Astrocyte of the spinal cord (primary cell): Measurements from ENCODE around the gene PTPRC.

Experiments used
- DNase-seq: peaks from one replicate; pipeline ENCODE4 v3.0.0; 2011; ENCODE audit warnings: low read depth, low spot score
- H3K4me3 ChIP-seq: 2 replicates; pipeline ENCODE4 v1.5.1; 2011; ENCODE audit warnings: low read depth, mild to moderate bottlenecking, low read length, moderate library complexity
- CTCF ChIP-seq: IDR thresholded peaks from 2 replicates; pipeline ENCODE4 v1.5.1; 2012; ENCODE audit warnings: low read depth, mild to moderate bottlenecking, low read length, inconsistent platforms
- in situ Hi-C: cut with HindIII; loops from 2 replicates; pipeline ENCODE4 v1.10.0; 2017; ENCODE audit warnings: low sequenced_read_pairs

The PTPRC gene

DNA sequence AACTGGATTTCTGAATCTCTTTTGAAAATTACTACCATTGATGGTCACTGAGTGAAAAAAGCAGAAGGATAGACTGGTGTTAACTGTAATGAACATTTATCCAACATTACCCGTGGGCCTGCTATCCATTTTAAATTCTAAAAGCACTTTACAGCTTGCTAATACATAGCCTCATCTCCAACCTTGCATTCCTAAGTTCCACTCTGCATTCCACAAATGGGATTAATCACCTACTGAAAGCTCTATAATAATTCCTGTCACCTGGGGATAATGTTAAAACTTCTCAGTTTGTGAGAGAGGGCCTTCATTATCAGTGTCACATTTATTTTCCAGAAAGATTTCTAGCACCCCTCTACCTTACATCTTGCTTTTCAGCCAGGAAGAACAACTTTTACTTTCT is 38.2 kb downstream of the PTPRC start:
- no peak overlapping the region for H3K4me3 ChIP-seq
- DNase-seq: no peak
- no peak for TF ChIP-seq CTCF
- in situ Hi-C loops: no loop called here

DNA sequence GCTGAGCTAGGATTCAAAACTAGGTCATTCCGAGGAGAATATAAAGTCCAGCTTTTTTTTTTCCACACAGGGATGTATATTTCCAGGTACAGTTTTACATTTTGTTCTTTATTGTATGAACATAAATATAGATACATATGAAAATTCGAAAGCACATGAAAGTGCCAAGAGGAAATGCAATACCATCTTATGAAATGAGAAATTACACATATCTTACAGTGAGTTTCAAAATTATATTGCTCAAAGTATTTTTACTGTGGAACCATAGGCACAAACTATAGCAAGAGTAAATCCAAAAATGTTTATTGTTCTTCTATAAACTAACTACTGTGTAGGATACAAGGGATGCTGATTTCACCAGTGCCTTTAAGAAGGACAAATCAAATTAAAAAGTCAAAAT is 39.0 kb downstream of the PTPRC start:
- no peak overlapping the region for H3K4me3 ChIP-seq
- DNase-seq: no peak
- in situ Hi-C loops: no loop called here
- no peak for TF ChIP-seq CTCF

GRCh38 chr1:198678301-198678836 is 39.5 kb downstream of the PTPRC start:
- DNase-seq: no peak
- H3K4me3 ChIP-seq: no peak overlapping the region
- TF ChIP-seq CTCF: no peak
- in situ Hi-C loops: no loop called here

DNA sequence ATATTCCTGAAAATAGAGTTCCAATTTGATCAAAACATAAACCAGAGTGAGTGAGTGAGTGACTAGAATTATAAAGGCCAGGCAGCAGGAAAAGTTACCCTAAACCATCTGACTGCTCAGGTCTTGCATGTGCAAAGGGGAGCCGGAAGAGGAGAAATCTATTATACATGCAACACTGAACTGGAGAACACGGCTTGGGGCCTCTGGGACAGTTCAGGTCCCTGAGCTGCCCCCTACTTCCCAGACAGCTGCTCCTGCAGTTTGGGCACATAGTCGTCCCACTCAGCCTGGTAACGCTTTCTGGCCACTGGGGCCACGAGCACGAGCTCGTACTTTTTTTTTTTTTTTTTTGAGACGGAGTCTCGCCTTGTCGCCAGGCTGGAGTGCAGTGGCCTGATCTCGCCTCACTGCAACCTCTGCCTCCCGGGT is 40.1 kb downstream of the PTPRC start:
- no peak for TF ChIP-seq CTCF
- in situ Hi-C loops: no loop called here
- no peak for DNase-seq
- no peak overlapping the region for H3K4me3 ChIP-seq

DNA sequence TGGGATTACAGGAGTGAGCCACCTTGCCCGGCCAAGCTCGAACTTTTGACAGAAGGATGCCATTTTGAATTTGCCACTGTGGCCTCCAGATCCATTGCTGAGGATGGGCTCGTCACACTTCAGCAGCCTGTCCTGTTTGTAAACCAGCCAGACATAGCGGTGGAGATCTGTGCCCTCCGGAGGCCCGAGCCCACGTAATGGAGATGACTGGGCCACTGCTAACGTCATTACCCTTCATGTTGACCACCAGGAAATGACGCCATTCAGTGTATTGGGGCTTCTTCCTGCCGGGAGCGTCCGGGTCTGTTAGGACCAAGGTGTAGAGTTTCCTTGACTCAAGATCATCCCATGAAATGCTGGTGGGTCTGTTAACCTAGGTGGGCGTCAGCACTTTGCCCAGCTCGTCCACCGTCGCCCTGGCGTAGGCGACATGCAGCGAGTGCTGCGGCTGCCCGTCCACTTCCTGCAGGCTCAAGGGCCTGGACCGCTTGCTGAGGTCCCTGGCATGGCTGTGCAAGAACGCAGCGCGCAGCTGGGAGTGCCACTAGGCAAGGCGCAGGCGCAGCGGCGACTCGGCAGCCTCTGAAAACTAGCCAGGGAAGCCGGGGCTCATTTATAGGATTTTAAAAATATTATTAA is 40.8 kb downstream of the PTPRC start:
- in situ Hi-C loops: no loop called here
- TF ChIP-seq CTCF: no peak
- no peak for DNase-seq
- H3K4me3 ChIP-seq: no peak overlapping the region

DNA sequence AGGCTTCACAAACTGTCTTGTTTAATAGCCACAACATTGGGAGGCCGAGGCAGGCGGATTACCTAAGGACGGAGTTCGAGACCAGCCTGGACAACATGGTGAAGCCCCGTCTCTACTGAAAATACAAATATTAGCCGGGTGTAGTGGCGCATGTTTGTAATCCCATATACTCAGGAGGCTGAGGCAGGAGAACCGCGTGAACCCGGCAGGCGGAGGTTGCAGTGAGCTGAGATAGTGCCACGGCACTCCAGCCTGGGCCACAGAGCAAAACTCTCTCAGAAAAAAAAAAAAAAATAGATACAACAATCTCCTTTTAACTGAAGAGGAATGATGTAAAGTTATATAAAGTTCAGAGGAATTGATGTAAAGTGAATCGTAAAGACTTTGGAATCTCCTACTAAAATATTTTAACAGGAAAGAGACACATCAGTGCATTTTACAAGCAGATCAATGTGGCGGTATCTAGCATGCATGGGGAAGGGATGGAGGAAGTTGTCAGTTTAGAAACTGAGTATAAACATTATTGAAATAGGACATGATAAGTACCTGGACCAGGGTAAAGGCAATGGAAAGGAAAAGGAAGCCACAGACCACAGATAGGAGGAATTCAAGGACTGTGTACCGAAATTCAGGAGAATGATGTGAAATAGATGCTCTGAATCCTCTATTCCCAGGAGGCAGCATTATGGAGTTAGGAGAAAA is 41.5 kb downstream of the PTPRC start:
- TF ChIP-seq CTCF: no peak
- DNase-seq: no peak
- in situ Hi-C loops: no loop called here
- no peak overlapping the region for H3K4me3 ChIP-seq
